KG1 (cell line): Measurements from ENCODE around the gene GPR87.

Source experiments
- DNase-seq: peaks from one replicate; lab custom pipeline; 2025; lab: John Stamatoyannopoulos, UW

Gene GPR87

DNA sequence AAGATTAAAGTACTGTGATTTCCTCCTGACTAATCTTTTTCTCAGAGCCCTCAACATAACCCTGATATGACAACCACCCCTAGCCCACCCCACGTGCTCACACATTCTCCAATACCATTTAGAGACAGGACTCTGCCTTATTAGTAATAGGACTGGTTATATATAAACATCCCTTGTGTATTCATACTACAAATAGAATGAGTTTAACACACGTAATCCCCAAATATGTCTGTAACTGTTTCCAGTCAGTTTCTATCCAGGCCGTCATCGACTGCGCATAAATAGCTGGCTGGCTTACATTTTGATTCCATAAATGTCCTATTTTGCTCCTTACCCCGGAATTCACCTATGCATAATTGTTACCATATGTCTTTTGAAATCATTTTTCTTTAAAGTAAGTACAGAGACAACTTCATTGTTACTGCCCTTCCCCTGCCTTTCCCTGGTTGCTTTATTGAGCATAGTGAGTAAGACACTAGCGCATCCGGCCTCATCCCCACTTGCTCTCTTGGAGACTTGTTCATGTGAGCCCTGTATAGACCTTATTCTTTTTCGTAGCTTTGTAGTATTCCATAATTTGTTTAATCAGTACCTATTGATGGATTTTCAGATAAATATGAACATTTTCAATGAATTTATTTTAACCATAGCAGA lies 34.8 kb downstream of the GPR87 start:
- no peak for DNase-seq

DNA sequence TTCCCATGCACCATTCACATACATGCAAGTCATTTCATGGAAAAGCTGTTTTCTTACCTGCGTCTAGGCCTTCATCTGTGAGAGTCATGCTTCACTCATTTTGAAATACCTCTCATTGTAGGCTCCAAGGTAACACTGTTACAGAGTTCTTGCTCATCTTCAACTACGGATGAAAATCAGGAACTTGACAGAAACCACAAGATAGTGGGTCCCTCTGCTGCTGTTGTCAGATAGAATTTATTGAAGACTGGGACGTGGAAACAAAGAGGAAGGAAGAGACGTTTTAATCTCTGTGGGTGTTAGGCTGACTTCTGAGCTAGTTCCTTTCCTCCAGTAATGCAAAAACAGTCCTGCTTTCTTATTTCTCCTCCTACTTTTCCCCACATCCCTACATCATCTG lies 38.4 kb downstream of the GPR87 start, which contains the start of gene P2RY14:
Gene P2RY14 (minus strand): TSS at position 313 of the 400 bp plus-strand sequence. CDS start 64,226 bp downstream, outside the sequence.
- peak; percentile 75 for DNase-seq

DNA sequence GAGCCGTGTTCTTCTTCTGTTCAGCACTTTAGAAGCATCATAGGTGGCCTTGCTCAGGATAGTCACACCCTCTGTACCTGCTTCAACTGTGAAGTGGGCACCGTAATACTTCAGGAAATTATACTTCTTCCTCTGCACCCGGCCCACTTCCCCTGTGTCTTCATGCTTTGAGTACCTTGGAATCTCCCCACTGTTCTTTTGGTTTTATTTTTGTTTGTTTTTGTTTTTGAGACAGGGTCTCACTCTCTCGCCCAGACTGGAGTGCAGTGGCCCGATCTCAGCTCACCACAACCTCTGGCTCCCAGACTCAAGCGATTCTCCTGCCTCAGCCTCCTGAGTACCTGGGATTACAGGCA lies 40.0 kb downstream of the GPR87 start:
- DNase-seq = no peak

DNA sequence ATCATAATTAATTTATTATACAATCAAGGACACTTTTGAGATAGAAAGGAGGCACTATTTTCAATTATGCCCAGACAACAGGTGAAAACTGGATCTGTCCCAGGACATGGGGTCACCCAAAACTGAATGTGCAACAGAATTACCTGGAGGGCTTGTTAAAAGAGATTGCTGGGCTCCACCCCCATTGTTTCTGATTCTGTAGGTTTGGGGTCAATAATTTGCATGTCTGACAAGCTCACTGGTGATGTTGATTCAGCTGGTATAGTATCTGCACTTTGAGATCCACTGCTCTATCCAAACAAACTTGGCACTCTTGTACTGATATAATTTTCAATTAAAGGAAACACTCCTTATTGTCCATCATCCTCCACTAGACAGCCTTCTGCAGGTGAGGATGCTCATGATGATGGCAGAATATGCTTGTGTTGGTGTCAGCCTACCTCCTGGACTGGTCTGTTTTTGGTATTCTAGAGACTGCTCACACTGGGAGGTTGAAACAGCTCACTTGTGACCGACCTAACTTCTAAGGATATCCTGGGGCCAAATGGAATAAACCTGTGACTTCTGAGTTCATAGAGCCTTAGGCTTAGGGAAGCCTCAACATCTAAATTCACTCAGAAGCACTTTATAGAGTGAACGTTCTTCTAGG lies 40.5 kb downstream of the GPR87 start:
- no peak for DNase-seq

DNA sequence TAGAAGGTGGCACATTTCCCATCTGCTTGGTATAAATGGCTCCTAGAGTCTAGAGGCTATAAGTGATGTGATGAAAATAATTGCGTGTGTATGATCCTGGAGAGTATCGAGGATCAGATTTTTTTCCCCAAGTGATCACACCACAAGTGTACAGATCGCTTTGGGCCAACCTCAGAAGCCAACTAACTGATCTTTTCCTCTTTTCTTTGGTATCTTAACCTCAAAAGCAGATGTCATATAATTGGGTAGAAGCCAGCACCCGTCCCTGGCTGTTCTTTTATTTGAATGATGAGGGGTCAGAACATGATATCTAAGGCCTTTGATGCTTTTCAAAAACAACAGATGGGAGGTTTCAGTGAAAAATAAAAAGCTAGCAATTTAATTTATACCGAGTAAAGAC lies 41.5 kb downstream of the GPR87 start:
- no peak for DNase-seq

DNA sequence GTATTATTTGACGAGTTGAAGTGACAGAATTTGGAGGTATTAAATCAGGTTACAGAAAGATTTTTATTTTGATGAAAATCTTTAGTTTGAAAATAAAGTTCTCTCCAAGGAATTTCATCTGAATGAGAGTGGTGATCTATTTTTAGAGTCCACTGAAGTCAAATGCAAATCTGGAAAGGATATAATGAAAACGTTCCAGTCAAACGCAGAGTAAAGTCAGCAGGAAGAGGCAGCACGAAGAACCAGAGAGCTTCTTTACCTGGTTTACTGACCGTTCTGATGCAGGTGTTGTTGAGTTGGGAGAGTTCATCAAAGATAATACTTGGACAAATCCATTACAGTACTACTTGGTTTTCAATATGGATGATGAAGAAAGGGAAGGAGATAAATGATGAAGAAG lies 47.0 kb downstream of the GPR87 start:
- DNase-seq = no peak

DNA sequence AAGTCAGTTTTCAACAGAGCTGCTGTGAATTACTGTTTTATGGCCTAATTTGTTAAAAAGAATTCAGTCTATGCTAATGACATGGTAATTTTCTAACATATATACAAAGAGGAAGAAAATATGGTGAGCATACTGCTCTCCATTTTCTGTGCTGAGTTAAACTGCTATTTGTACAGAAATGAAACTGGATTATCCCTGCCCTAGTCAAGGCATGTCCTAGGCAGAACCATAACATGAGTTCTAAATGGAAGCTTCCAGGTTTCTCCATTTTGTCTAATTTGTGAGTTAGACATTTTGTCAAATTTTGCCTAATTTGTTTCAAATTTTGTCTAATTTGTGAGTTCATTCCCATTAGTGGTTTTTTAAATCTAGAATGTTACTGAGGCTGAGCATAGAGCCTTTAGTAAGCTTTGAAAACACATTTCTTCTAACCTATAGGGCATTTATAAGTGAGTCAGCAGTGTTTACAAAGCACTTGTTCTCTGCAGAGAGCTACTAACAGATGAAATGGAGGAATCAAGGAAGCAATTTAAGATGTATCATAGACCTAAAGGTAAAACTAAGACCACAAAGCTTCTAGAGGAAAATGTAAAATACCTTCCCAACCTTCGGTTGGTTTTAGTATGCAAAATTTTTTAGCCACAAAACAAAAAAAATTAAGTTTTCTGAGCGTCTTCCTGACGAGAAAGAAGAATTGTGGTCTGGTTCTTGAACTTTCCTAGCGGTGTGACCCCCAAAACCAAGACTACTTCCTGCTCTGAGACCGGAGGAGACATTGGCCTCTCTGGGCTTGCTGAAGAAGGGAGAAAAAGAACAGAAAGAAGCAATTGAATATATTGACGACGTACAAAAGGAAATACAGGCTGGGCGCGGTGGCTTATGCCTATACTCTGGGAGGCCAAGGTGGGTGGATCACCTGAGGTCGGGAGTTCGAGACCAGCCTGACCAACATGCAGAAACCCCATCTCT lies 48.1 kb downstream of the GPR87 start:
- DNase-seq = peak; percentile 53

DNA sequence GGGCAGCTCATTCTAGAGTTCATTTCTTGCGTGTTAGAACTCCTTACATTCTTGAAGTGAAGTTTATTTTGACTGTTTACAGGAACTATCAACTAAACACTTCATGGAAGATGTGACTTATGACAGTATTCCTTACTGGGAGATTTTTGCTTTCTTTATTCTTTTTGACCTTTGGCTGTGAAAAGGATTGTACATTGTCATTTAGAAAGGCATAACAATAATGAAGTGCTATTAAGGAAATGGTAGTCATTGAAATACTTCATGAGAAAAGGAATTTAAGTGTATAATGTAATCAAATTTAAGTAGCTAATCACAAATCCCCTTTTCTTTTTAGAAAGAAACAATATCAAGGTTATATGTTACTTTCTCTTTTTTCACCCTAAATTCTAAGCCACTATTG lies 49.6 kb downstream of the GPR87 start:
- DNase-seq = no peak

DNA sequence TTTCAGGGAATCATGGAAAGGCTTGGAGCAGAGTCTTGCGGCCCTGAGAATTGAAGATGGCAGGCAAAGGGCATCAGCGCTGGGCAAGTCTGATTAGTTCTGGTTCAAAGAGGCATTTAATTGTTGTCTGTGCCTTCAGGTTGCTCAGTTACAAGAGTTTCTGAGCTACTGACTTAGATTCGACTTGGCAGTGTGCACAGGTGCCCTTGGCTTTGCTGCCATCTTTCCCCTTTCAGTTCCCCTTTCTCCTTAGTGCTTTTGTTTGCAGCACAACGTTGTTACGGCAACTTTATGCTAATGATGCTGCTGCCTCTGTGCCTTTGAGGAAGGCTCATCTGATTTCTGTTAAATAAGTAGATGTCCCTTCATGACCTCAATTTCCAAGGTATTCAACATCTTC lies 50.8 kb downstream of the GPR87 start:
- DNase-seq = no peak

DNA sequence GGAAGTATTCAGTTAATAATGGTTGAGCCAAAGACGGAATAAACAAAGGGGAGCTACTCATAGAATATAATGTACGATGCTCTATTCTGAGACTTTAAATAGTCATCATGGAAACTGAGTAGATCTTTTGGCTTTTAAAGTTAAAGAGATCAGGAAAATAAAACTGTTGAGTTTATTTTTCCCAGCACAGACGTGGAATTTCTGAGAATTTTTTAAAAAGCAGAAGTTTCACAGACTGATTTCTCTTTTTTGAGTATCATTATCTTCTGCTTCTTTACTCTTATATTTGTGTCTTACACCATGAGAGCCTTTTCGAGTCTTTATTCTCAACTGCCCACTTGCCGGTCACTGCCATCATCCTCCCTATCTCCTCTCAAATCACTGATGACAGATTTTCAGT lies 51.5 kb downstream of the GPR87 start:
- DNase-seq = no peak

DNA sequence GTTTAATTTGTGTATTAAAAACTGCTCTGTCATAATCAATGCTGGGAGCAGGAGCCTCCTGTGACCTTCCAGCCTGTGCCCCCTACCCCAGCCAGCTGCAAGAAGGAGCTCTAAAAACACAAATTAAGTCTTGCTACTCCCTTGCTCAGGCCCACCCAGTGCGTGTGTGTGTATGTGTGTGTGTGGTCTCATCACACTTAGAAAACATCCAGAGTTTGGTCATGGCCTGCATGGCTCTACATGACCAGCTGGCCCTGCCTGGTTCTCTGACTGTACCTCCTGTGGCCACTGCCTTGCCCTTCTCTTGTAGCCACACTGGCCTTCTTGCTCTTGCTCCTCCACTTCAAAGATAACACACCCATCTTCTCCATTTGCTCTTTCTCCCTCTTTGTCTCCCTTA lies 52.0 kb downstream of the GPR87 start:
- no peak for DNase-seq

DNA sequence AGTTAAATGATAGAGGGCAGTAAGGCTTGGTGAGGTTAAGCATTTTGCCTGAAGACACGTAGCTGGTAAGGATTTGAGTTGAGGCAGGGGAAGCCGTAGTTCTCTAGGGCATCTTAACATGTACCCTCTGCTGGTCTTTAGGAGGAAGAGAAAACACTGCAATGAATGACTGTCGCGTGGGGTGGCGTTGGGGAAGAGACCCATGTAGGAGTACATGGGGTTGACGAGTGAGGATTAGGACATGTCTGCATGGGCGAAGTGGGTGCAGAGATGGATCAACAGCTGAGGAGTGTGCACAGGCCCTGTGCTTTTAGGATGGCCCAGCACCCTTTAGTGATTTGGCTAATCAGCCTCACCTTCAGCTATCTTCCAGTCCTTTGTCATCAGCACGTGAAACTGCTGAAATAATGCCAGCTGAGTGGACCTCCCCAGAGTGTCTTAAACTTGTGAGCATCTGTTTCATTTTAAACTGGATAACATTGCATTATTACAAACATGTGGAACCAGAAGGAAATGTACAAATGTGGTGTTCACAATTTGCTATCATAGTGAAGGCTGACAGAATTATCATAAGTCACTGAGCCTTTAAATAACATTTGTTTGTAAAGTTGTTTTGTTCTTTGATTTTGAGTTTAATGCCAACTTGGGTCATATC lies 53.6 kb downstream of the GPR87 start:
- DNase-seq = no peak

DNA sequence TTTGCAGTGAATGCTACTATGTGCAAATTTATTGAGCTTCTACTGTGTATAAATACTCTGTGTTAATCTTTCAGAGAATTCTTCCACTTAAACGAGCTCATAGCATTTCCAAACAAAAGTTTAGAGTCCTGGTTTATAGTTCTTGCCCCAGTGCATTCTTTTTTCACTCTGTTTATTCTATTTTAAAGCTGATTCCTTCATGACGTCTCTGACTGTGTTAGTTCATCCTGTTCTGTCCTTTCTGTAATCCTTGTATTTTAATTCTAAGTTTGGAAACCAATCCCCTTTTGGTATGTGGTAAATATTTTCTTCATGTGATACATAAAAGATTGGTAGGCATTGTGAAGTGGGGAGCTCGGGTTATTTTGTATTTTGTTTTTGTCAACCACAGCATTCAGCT lies 57.0 kb downstream of the GPR87 start:
- no peak for DNase-seq

DNA sequence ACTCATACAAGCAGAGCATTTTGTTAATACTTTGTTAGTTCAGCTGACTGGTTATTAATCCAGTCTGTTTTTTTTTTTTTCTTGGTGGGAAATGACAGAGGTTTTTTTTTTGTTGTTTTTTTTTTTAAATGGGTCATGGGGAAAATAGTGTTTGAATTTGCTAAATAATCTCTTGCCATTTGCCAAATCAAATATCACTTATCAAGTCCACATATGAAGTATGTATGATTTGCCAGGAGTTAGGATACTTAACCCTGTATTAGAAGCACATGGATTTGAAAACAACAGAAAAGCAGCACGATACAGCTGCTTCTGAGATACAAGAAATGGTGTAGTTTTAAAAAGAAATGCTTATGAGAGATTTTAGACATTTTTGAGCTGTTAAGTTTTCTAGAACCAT lies 59.9 kb downstream of the GPR87 start:
- no peak for DNase-seq

DNA sequence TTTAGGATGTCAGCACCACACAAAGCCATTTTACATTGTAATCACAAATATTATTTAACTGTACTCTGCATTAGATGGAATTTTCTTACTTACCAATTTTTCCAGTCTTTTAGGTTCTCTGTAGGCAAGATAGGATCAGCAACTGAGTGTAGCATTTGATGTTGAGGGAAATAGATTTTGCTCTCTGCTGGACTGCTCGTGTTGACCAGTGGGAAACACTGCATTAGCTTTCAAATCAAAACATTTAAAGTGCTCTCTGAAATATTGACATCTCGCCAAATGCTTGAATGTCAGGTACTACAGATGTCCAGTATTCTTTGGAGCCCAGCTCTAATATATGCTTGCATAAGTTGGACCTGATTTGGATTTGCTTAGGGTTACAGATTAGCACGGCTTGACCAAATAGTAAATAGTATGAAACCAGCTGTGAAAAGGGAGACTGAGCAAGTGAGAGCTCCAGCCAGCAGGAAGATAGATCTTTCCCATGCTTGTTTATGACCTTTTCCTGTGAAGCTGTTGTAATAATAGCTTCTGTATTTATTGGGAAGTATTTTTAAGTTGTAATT lies 67.8 kb downstream of the GPR87 start:
- no peak for DNase-seq
